Osteocyte (in vitro differentiated cells): ENCODE data around the gene SLC25A22. TPM values are rescaled to one million over a fixed set of nuclear protein-coding genes. Genes with fewer than 3 reads are reported as not detected.

Experiments
- DNase-seq: peaks from one replicate; pipeline ENCODE4 v3.0.0; 2021; ENCODE audit warnings: mixed read lengths; ENCODE audit not compliant: unreplicated experiment; ENCODE audit errors: extremely low spot score
- H3K27ac Mint-ChIP-seq: one replicate; pipeline ENCODE4 v1.8.0; 2021; ENCODE audit warnings: mild to moderate bottlenecking, mixed read lengths; ENCODE audit not compliant: unreplicated experiment
- H3K27me3 Mint-ChIP-seq: one replicate; pipeline ENCODE4 v1.8.0; 2021; ENCODE audit warnings: mixed read lengths; ENCODE audit not compliant: unreplicated experiment
- H3K36me3 Mint-ChIP-seq: one replicate; pipeline ENCODE4 v1.8.0; 2021; ENCODE audit warnings: mixed read lengths; ENCODE audit not compliant: unreplicated experiment
- H3K4me1 Mint-ChIP-seq: one replicate; pipeline ENCODE4 v1.8.0; 2021; ENCODE audit warnings: mixed read lengths; ENCODE audit not compliant: unreplicated experiment
- H3K4me3 Mint-ChIP-seq: one replicate; pipeline ENCODE4 v1.8.0; 2021; ENCODE audit warnings: mild to moderate bottlenecking, moderate library complexity, mixed read lengths; ENCODE audit not compliant: unreplicated experiment
- H3K9me3 Mint-ChIP-seq: one replicate; pipeline ENCODE4 v1.8.0; 2021; ENCODE audit warnings: mixed read lengths; ENCODE audit not compliant: unreplicated experiment
- CTCF ChIP-seq: fragments of 200-600 bp; sonication (generic); IDR thresholded peaks from 2 replicates; pipeline ENCODE4 v1.5.0; 2021; ENCODE audit warnings: antibody characterized with exemption, mild to moderate bottlenecking, moderate library complexity
- total RNA-seq: library from RNA; stranded (reverse); gene quantifications from 2 replicates; pipeline ENCODE4 v1.2.1, GENCODE V29; 2021

The SLC25A22 gene
- total RNA-seq, 1 donor from 2014 or later: 19.7 TPM

- TF ChIP-seq CTCF: no peak
These were observed 5.9 kb upstream of the SLC25A22 start for GRCh38 chr11:803770-804598.

GRCh38 chr11:803467-803742 lies 5.3 kb upstream of the SLC25A22 start:
- no peaks in the 10 kb centered on the region for H3K27me3 Mint-ChIP-seq
- H3K4me3 Mint-ChIP-seq: no peak overlapping the region
- H3K4me1 Mint-ChIP-seq: peaks cover 12% of the 10 kb centered on the region
- H3K36me3 Mint-ChIP-seq: no peaks in the 10 kb centered on the region
- no peak for DNase-seq
- H3K9me3 Mint-ChIP-seq: no peaks in the 10 kb centered on the region
- no peak overlapping the region for H3K27ac Mint-ChIP-seq
- no peak for TF ChIP-seq CTCF

More at GRCh38 chr11:803770-804598, 5.9 kb upstream of the SLC25A22 start:
- DNase-seq: peak; percentile 82
- Mint-ChIP-seq H3K27me3 (no peaks in the 10 kb centered on the region), H3K36me3 (no peaks in the 10 kb centered on the region), H3K4me1 (peaks cover 18% of the 10 kb centered on the region), H3K9me3 (no peaks in the 10 kb centered on the region), H3K4me3 (peak overlapping the region; percentile 68), H3K27ac (peak overlapping the region; percentile 18)

DNA sequence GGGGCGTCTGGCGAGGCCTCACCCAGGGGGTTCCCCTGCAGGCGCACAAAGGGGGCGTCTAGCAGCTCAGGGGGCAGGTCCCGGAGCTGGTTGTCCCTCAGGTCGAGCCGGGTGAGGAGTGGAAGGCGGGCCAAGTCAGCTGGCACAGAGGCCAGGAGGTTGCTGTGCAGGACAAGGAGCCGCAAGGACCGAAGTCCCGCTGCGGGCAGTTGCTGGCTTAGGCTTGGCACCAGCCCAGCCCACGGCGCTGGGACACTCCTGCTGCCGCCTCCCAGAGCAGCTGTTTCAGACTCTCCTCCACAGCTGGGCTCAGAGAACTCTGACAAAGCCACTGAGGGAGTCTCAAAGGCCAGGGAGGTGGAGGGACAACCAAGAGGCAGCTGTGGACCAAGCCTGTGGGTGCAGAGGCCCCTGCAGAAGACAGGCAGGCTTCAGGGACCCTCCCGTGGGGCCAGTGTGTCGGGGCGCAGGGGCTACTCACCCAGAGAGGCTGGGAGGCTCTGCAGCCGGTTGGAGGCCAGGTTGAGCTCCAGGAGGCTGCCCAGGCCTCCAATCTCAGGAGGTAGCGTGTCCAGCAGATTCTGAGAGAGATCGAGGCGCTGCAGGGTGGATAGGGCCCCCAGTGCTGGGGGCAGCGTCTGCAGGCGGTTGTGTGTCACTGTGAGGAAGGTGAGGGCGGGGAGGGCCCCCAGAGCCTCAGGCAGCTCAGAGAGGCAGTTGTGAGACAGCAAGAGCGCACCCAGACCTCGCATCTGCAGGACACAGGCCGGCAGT lies 4.8 kb upstream of the SLC25A22 start:
- H3K27me3 Mint-ChIP-seq: no peaks in the 10 kb centered on the region
- no peak for DNase-seq
- H3K27ac Mint-ChIP-seq: no peak overlapping the region
- no peaks in the 10 kb centered on the region for H3K36me3 Mint-ChIP-seq
- no peaks in the 10 kb centered on the region for H3K9me3 Mint-ChIP-seq
- no peak for TF ChIP-seq CTCF
- H3K4me1 Mint-ChIP-seq: peaks cover 9% of the 10 kb centered on the region
- H3K4me3 Mint-ChIP-seq: peak overlapping the region; percentile 29

GRCh38 chr11:802018-802617 lies 4.0 kb upstream of the SLC25A22 start:
- Mint-ChIP-seq H3K4me1 (peaks cover 8% of the 10 kb centered on the region), H3K4me3 (no peak overlapping the region), H3K27ac (no peak overlapping the region), H3K9me3 (no peaks in the 10 kb centered on the region), H3K36me3 (no peaks in the 10 kb centered on the region), H3K27me3 (no peaks in the 10 kb centered on the region)
- DNase-seq: no peak
- no peak for TF ChIP-seq CTCF
